Mesendoderm (in vitro differentiated cells): ENCODE results near the gene ZDHHC18.
"Not testable (repeated sequence)": the region's sequence is repeated elsewhere in the genome, so short reads cannot be mapped to it uniquely, and the experiment has no call there.

ENCODE experiments used
- DNase-seq: peaks from one replicate; pipeline ENCODE4 v3.0.0; 2013
- H2AK5ac ChIP-seq: 2 replicates; pipeline ENCODE4 v1.6.1; 2013; ENCODE audit warnings: low read length, inconsistent platforms
- H2BK120ac ChIP-seq: 2 replicates; pipeline ENCODE4 v1.6.1; 2013; ENCODE audit warnings: low read depth, mild to moderate bottlenecking, low read length, moderate library complexity, mixed read lengths
- H2BK15ac ChIP-seq: replicated peaks from 2 replicates; pipeline ENCODE4 v1.6.1; 2013; ENCODE audit warnings: low read depth, mild to moderate bottlenecking, moderate library complexity
- H2BK5ac ChIP-seq: 2 replicates; pipeline ENCODE4 v1.6.1; 2013; ENCODE audit warnings: low read length, inconsistent platforms
- H3K18ac ChIP-seq: 2 replicates; pipeline ENCODE4 v1.6.1; 2013; ENCODE audit warnings: mild to moderate bottlenecking, low read length, mixed read lengths
- H3K23ac ChIP-seq: one replicate; pipeline ENCODE4 v1.6.1; 2013; ENCODE audit warnings: low read length
- H3K27ac ChIP-seq: 2 replicates; pipeline ENCODE4 v1.5.1; 2013; ENCODE audit warnings: low read depth, mild to moderate bottlenecking, inconsistent platforms, low read length, moderate library complexity
- H3K27me3 ChIP-seq: 2 replicates; pipeline ENCODE4 v1.6.1; 2013; ENCODE audit warnings: low read length, control low read depth, mild to moderate bottlenecking, inconsistent platforms; ENCODE audit not compliant: insufficient read depth, poor library complexity
- H3K36me3 ChIP-seq: 2 replicates; pipeline ENCODE4 v1.6.1; 2013; ENCODE audit warnings: low read length, inconsistent platforms; ENCODE audit not compliant: control insufficient read depth, insufficient read depth
- H3K4ac ChIP-seq: one replicate; pipeline ENCODE4 v1.6.1; 2013; ENCODE audit warnings: low read depth, mild to moderate bottlenecking, low read length, moderate library complexity
- H3K4me1 ChIP-seq: 2 replicates; pipeline ENCODE4 v1.6.1; 2013; ENCODE audit warnings: low read depth, low read length, inconsistent platforms; ENCODE audit not compliant: control insufficient read depth
- H3K4me2 ChIP-seq: 2 replicates; pipeline ENCODE4 v1.6.1; 2013; ENCODE audit warnings: low read length
- H3K4me3 ChIP-seq: 2 replicates; pipeline ENCODE4 v1.5.1; 2013; ENCODE audit warnings: mild to moderate bottlenecking, low read length
- H3K56ac ChIP-seq: one replicate; pipeline ENCODE4 v1.6.1; 2013; ENCODE audit warnings: low read length
- H3K79me1 ChIP-seq: 2 replicates; pipeline ENCODE4 v1.6.1; 2013; ENCODE audit warnings: low read length, inconsistent platforms
- H3K79me2 ChIP-seq: 2 replicates; pipeline ENCODE4 v1.6.1; 2013; ENCODE audit warnings: mild to moderate bottlenecking, low read length; ENCODE audit not compliant: control insufficient read depth, insufficient read depth
- H3K9ac ChIP-seq: 2 replicates; pipeline ENCODE4 v1.6.1; 2013; ENCODE audit warnings: low read length, inconsistent platforms
- H4K5ac ChIP-seq: one replicate; pipeline ENCODE4 v1.6.1; 2013; ENCODE audit warnings: low read length
- H4K8ac ChIP-seq: one replicate; pipeline ENCODE4 v1.6.1; 2013; ENCODE audit warnings: low read depth, mild to moderate bottlenecking, control low read depth, low read length, moderate library complexity
- WGBS: extraction: QIAGEN DNeasy Blood & Tissue Kit; methylation state at CpG from one replicate; pipeline ENCODE4 v1.1.7; 2013; ENCODE audit warnings: low lambda C conversion rate, missing lambda C conversion rate; ENCODE audit not compliant: insufficient coverage; ENCODE audit errors: extremely low coverage; 5-methylcytosine and 5-hydroxymethylcytosine counted together

Gene ZDHHC18

DNA sequence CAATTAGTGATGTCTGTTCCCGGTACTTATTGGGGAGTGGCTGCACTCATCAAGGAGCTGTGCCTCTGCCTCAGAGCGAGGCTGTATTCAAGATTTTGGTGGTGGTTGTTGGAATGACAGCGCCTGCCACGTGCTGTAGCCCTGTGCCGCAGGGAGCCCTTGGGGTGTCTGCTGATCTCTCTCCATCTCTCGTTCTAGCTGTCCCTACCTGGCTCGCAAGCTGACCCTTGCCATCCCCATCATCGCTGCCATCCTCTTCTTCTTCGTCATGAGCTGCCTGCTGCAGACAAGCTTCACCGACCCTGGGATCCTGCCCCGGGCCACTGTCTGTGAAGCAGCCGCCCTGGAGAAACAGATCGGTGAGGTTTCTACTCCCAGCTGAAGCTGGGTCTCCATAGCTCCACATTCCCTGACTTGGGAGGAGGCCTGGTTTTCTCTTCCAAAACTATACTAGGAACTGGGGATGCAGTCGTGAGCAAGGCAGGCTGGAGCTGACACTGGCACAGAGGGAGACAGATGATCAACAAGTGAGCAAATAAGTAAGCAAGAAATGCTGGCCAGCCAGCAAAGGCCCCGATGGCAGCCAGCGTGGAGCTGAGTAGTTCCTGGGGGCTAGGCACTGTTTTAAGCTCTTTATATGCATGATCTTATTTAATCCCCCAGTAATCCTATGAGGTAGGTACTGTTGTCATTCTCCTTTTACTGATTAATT is 5.9 kb downstream of the ZDHHC18 start:
- Histone ChIP-seq H3K27me3 (no peaks in the 10 kb centered on the region), H3K9ac (no peak overlapping the region), H3K4me3 (no peak overlapping the region), H3K18ac (no peak overlapping the region), H4K5ac (no peak overlapping the region), H3K4me1 (no peaks in the 10 kb centered on the region), H2AK5ac (no peak overlapping the region), H4K8ac (no peak overlapping the region), H3K23ac (no peak overlapping the region), H3K79me2 (peaks cover 2% of the 10 kb centered on the region), H2BK5ac (no peak overlapping the region), H3K56ac (no peak overlapping the region), H3K4me2 (no peak overlapping the region), H2BK120ac (no peak overlapping the region), H3K4ac (no peak overlapping the region), H3K36me3 (peaks cover 3% of the 10 kb centered on the region), H3K27ac (no peak overlapping the region), H2BK15ac (no peak overlapping the region), H3K79me1 (peaks cover 6% of the 10 kb centered on the region)
- no CpG with 5 or more reads among the region's 16 CpGs for WGBS
- DNase-seq: no peak

DNA sequence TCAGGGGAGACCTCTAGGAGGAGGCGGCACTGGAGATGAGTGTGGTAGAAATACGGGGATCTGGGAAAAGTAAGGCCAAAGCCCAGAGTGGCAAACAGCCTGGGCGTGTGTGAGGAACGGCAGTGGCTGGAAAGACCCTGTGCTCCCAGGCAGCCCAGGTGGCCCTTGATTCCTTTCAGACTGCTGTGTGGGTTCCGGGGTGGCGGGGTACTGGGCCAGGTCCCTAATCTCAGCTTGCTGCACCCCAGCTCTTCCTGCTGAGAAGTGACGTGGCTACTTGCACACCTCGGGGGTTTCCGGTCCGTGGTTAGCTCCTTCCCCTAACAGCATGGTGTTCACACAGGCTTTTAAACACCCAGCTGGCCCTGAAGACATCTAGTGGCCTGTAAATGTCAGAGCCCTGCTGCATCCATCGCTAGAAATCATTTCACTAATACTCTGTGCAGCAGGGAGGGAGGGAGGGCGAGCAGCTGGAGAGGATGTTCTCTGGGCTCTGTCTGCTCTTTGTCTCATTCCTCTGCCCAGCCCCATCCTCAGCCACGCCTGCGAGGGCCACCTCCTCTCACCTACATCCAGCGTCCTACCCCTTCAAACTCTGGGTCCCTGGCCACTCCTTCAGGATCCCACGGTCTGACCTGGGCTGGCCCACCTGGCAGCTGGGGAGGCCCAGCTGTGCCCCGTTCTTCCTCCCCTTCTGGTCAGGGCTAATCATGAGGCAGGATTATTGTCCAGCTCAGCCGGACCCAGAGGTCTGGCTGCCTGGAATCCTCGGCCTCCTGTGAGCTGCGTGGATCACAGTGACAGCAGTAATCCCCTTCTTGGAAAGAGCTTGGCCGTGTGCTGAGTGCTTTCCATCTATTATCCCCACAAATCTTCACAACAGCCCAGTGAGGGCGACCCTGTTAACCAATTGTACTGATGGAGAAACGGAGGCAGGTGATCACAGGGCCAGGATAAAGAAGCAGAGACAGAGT is 7.2 kb downstream of the ZDHHC18 start:
- Histone ChIP-seq H3K9ac (no peak overlapping the region), H3K4me1 (no peaks in the 10 kb centered on the region), H2BK5ac (no peak overlapping the region), H3K18ac (no peak overlapping the region), H3K4me3 (no peak overlapping the region), H3K27me3 (no peaks in the 10 kb centered on the region), H4K5ac (no peak overlapping the region), H3K36me3 (peaks cover 3% of the 10 kb centered on the region), H3K23ac (no peak overlapping the region), H2AK5ac (no peak overlapping the region), H4K8ac (no peak overlapping the region), H3K27ac (no peak overlapping the region), H3K56ac (no peak overlapping the region), H2BK15ac (no peak overlapping the region), H3K4me2 (no peak overlapping the region), H3K79me2 (peaks cover 2% of the 10 kb centered on the region), H3K79me1 (peaks cover 4% of the 10 kb centered on the region), H2BK120ac (no peak overlapping the region), H3K4ac (no peak overlapping the region)
- DNase-seq: no peak
- WGBS: no CpG with 5 or more reads among the region's 23 CpGs

DNA sequence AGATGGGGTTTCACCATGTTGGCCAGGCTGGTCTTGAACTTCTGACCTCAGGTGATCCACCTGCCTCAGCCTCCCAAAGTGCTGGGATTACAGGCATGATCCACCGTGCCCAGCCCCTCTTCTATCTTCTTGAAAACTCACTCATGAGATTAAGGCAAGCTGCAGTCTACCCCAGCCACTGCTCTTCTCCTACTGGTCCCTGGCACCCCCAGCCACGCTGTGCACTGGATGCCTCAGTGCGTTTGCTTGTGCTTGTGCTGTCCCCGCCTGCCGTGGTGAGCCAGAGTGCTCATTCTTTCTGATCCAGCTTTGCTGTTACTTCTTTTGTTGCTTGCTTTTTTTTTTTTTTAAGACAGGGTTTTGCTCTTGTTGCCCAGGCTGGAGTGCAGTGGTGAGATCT is 11.2 kb downstream of the ZDHHC18 start:
- H2BK120ac ChIP-seq, H3K18ac ChIP-seq, DNase-seq, H3K27me3 ChIP-seq, H3K4me1 ChIP-seq, H3K9ac ChIP-seq, H3K4ac ChIP-seq, H3K79me1 ChIP-seq, H2BK15ac ChIP-seq, H3K79me2 ChIP-seq, H3K4me2 ChIP-seq, H4K8ac ChIP-seq, H3K27ac ChIP-seq, H4K5ac ChIP-seq, H2AK5ac ChIP-seq, H3K4me3 ChIP-seq, H3K36me3 ChIP-seq, H3K56ac ChIP-seq, H2BK5ac ChIP-seq, H3K23ac ChIP-seq: not testable (repeated sequence)
- WGBS: no CpG with 5 or more reads among the region's 5 CpGs

DNA sequence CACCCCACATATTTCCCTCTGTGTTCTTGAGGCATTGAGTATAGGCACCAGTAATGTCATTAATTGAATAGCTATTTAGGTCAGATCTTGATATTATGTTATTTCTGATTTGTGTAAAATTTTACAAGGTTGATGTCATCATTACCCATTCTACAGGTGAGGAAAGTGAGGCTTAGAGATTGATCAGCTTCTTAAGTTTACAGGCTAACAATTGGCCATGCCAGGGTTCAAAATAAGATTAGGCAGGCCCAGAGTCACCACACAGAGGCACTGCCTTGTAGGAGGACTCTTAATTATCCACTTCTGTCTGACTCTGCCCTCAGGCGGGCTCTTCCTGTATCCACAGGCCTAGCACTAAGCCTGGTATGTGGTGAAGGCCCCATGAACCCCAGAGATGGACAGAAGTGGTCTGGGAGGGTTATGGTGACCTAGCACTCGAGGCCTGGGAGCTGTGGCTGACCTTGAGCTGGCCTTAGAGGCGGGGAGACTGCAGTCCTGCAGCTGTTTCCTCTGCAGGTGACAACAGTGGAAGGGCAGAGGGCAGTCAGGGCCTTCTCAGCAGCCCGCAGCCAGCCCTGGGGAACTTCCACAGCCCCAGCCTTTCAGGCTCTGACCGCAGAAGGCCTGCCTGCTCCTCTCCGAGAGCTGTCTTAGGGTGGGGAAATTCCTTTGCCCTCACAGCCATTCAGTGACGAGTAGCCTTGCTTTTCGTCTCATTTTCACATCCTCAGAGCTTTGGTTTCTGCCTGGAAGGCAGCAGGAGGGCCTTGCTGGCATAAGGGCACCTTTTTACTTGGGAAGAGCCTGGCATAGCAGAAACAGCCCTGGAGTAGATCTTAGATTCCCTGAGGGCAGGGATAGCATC is 12.2 kb downstream of the ZDHHC18 start:
- Histone ChIP-seq H3K36me3 (peaks cover 2% of the 10 kb centered on the region), H3K27me3 (no peaks in the 10 kb centered on the region), H2BK5ac (no peak overlapping the region), H3K4me1 (no peaks in the 10 kb centered on the region), H3K18ac (no peak overlapping the region), H3K27ac (no peak overlapping the region), H2BK15ac (no peak overlapping the region), H3K4ac (no peak overlapping the region), H2AK5ac (no peak overlapping the region), H3K9ac (no peak overlapping the region), H4K8ac (no peak overlapping the region), H3K4me2 (no peak overlapping the region), H4K5ac (no peak overlapping the region), H3K79me1 (no peaks in the 10 kb centered on the region), H2BK120ac (no peak overlapping the region), H3K56ac (no peak overlapping the region), H3K79me2 (no peaks in the 10 kb centered on the region), H3K23ac (no peak overlapping the region), H3K4me3 (no peak overlapping the region)
- WGBS: no CpG with 5 or more reads among the region's 8 CpGs
- no peak for DNase-seq

DNA sequence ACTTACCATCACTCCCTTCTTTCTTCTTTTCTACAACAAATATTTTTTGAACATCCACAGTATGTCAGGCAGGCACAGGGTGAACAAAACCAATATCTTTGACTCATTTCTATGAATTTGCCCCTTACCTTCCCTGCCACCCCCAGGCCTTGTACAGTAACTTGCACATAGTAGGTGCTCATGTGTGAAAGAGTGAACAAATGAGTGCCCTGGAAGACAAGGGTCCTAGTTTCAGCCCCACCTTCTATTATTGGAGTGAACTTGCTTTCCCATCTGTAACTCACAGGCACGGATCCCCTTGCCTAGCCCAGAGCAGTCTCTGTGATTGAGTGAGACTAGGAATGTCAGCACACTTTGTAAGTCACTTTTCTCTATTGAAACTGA is 12.8 kb downstream of the ZDHHC18 start:
- H3K36me3 ChIP-seq: peaks cover 1% of the 10 kb centered on the region

More for the DNA sequence above, 12.8 kb downstream of the ZDHHC18 start:
- no CpG with 5 or more reads among the region's 1 CpG for WGBS
- Histone ChIP-seq H2BK120ac (no peak overlapping the region), H3K4ac (no peak overlapping the region), H3K18ac (no peak overlapping the region), H3K27ac (no peak overlapping the region), H3K9ac (no peak overlapping the region), H3K4me2 (no peak overlapping the region), H3K23ac (no peak overlapping the region), H3K4me3 (no peak overlapping the region), H4K8ac (no peak overlapping the region), H3K79me1 (no peaks in the 10 kb centered on the region), H4K5ac (no peak overlapping the region), H2AK5ac (no peak overlapping the region), H3K4me1 (no peaks in the 10 kb centered on the region), H3K27me3 (no peaks in the 10 kb centered on the region), H3K79me2 (no peaks in the 10 kb centered on the region), H2BK5ac (no peak overlapping the region), H3K56ac (no peak overlapping the region), H2BK15ac (no peak overlapping the region)
- no peak for DNase-seq
